GM18507 (cell line): ENCODE data around the gene CARHSP1.
"Not testable (repeated sequence)": the region's sequence is repeated elsewhere in the genome, so short reads cannot be mapped to it uniquely, and the experiment has no call there.

ENCODE experiments used
- DNase-seq: peaks from one replicate; pipeline ENCODE4 v3.0.0; 2011; ENCODE audit warnings: low read depth; ENCODE audit not compliant: insufficient read length; ENCODE audit errors: extremely low spot score
- FAIRE-seq: peaks from 2 replicates; lab custom pipeline; 2011; peaks lifted over from hg19 to GRCh38; lab: Jason Lieb, UNC

The CARHSP1 gene

DNA sequence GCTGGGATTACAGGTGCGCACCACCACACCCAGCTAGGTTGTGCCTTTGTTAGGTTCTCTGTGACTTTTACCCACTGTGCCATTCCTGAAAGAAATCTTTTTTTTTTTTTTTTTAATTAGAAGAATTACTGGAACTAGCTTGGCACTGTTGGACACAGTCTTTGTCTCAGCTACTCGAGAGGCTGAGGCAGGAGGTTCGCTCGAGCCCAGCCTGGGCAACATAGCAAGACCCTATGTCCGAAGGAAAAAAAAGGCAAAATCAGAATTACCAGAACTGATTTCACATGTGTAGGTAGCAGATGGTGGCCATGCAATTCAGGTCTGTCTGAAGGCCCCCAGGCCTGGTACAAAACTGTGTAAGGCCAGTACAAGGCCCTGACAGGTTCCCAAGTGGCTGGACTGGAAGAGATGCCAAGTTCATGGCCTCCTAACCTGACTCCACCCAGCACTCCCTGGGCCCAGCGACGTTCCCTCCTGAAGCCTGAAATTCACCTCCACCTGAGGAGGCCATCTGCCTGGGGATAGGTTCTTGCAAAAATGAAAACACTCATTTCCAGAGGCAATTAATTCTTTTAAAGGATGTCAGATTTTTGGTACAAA is 23.0 kb downstream of the CARHSP1 start:
- no peak for DNase-seq
- FAIRE-seq = no peak

DNA sequence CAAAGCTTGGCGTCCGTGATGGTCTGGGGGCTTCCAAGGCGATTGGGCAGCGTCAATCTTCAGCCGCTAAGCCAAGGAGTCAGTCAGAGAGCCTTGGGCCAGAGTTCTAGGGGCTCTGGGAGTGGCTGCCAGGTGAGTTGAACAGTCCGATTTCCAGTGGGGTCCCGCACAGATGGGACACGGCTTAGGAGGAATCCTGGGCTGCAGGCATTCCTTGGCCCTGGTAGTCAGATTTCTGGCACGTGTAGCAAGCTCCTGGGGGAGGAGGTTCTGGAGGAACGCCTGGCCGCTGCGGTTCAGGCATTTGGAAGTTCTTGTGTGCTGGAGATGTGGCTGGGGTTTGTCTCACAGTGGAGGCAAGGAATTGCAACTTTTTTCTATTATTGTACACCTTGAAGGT is 25.5 kb downstream of the CARHSP1 start:
- FAIRE-seq, DNase-seq: not testable (repeated sequence)

DNA sequence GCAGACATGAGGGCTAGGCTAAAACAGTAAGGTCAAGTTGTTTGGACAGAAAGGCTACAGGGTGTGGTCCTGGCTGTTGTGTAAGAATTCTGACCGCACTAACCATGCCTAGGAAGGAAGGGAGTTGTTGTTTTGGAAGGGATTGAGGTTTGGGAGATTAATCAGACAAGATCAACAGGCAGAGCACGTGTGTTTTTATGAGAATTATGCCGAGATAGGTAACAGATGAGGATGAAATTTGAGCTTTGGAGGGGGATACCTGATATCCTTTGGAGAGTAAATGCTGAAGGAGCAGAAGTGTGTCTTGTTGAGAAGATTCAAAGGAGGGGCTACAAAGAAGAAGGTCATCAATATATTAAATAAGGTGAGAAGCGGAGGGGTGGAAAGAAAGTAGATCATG is 26.8 kb downstream of the CARHSP1 start:
- DNase-seq, FAIRE-seq: not testable (repeated sequence)

DNA sequence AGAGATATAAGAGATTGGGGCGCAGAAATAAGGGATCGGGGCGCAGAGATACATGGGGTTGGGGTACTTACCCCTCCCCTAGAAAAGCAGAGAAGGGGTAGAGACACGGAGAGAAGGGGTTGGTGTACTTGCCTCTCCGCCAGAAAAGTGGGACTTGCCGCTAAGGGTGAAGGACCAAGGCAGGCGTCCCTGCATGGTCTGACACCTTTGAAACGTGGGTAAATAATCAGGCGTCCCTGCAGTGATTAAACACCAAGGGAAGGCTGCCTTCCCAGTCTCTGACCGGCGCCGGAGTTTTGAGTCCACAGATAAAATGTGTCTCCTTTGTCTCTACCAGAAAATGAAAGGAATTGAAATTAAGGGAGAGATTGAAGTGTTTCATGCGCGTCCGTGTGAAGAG is 31.2 kb downstream of the CARHSP1 start:
- DNase-seq, FAIRE-seq: not testable (repeated sequence)

DNA sequence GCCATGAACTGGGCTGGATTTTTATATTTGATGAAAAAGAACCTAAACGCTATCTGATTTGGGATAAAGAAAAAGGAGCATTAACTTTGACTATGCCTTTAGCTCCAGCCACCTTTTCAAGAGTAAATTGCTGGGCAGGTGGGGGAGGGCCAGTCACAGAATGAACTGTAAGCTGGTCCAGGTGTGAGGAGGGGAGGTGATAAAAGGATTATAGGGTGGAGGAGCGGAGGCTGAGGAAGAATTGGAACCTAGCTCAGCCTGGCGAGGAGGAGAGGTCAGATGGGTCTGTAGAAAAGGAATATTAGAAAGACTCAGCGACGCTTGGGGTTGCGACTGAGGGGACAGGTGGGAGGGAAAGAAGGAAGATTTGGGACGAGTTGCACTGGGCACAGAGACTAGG is 32.0 kb downstream of the CARHSP1 start:
- FAIRE-seq, DNase-seq: not testable (repeated sequence)

DNA sequence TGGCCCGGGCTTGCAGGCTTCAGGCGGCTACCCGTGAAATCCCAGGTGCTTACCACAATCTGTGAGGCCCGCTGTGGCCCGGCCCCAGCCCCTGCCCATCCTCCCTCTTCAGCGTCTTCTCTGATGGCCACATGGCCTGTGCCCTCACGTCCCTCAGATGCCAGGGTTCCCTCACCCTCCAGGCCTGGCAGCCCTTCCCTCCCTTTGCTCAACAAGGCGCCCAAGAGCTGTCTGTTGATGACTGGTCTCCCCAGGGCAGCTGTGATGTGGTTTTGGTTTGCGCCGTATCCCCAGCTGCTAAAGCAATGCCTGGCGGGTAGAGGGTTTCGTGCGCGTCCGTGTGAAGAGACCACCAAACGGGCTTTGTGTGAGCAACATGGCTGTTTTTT is 36.1 kb downstream of the CARHSP1 start:
- DNase-seq = no peak
- no peak for FAIRE-seq

DNA sequence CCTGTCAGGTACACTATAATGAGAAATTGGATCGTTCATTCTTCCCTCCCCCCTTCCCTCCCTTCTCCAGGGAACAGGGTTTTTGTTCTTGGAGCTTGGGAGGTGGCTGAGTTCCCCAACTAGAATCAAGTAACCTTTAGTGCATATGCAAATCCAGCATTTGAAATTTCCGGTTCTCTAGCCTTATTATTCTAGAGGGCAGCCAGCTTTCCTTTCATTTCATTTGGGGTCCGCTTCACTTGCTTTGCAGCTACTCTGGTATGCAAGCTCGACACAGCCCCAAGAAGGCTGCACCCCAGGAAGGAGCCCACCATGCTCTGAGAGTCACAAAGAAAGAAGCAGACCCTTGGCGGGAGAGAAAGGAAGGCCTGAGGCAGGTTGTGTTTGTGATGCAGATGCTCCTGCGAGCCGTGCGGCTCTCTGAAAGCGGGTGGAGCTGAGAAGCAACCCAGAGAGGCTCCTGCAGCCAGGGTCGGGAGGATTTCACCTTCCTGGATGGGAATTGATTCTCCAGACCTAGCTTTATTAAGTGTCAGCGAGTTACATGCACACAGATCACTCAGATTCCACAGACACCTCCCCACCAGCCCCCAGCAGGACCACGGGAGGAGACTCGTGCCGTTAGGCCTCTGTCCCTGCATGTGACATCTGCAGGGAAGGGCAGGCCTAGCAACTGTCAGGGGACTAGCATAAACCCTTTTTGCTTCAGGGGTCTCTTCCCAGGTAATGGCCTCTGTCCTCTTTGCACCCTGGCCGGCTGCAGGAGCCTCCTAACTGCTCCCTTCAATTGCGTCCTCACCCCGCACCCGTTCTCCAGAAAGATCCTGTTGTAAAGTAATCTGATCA is 36.7 kb downstream of the CARHSP1 start:
- DNase-seq = no peak
- FAIRE-seq = no peak

DNA sequence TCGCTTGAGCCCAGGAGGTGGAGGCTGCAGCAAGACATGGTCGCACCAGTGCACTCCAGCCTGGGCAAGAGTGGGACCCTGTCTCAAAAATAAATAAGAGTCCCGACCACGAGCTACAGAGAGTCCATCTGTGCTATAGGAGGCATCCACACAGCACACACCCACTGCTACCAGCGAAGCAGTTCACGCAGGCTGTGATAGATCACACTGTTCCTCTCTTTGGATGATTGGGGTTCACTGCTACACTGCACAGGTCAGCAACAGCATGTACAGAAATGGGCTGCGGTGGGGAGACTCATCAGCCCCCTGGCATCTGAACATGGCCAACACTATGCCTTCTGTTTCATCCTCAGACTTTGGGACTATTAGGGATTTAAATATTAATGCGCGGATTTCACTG is 37.4 kb downstream of the CARHSP1 start:
- FAIRE-seq (no peak), DNase-seq (no peak)

DNA sequence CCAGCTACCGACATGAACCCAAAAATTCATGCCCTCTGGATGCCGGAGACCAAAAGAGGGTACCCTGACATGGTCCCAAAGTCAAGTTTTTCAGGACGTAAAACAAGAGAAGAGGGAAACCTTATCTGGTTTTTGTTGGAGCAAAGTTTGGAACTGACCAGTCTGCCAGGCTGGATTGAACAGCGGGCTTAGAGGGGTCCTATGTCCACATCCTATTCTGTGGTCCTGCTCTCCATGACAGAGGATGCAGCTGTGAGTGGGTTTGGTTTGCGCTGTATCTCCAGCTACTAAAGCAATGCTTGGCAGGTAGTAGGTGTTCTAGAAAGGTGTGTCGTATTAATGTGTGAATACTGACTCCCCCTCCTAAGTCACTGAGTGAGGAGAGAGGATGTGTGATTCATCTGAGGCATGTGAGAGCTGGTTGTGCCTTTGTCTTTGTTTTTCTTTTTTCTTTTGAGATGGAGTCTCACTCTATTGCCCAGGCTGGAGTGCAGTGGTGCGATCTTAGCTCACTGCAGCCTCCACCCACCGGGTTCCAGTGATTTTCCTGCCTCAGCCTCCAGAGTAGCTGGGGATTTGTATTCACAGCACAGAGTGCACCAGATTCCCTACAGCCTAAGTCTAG is 40.2 kb downstream of the CARHSP1 start:
- DNase-seq (no peak), FAIRE-seq (no peak)

DNA sequence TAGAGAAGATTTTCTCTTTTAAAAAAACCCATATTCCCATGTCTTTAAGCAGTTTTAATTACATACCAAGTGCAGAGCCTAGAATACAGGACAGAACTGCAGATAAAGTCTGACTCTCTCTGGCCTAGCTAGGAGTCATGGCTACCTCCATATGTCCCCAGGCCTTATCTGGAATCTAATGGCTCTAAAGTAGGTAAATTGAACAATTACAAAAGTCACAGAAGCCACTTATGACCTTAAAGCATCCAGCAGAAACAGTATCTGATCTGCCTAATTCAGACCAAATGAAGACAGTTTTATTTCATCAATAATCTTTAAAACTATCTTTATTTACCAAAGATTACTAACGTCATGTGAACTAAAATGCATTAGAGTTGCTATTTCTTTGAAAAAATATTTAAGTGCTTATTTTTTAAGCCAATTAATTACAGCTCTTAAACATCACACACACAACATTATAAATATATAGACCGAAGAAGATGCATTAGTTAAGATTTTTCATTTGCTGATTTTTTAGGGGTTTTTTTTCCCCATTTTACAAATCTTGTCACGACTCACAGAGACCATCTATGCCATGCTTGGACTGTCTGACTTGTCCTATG is 42.4 kb downstream of the CARHSP1 start:
- DNase-seq = no peak
- no peak for FAIRE-seq

DNA sequence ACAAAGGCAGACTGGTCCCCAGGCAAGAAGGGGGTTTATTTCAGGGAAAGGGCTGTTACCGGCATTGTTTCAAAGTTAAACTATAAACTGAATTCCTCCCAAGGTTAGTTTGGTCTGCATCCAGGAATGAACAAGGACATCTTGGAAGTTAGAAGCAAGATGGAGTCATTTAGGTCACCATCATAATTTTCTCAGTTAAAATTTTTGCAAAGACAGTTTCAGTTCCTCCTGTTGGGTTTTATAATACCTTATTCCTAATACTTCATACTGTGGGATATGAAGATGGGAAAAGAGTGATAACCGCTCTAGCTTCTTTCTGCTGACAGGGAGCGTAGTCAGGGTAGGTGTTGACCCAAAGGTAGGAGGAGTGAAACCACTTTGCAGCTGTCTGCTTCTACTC is 46.4 kb downstream of the CARHSP1 start:
- DNase-seq = no peak
- FAIRE-seq = no peak

DNA sequence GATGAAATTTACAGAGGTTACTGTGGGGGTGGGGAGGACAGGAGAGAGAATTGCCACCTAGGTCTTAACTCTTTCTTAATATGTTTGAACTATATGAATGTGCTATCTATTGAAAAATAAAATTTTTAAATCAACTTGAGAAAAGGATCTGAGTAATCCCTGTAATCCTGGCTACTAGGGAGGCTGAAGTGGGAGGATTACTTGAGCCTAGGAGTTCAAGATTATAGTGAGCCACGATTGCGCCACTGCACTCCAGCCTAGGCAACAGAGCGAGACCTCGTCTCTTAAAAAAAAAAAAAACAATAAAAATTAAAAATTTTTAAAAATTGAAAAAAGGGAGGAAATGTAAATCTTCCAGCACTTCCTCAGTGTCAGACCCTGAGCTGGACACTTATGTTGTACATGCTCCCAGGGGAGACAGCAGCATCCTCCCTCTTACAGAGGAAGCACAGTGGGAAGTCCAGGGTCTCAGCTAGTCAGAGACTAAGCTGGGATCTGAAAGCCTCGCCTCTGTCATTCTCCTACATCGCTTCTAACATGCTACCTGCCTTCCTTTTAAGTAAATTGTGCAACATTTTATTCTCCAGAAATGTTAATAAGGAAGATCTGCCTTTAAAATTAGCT is 49.3 kb downstream of the CARHSP1 start:
- DNase-seq (no peak), FAIRE-seq (no peak)

DNA sequence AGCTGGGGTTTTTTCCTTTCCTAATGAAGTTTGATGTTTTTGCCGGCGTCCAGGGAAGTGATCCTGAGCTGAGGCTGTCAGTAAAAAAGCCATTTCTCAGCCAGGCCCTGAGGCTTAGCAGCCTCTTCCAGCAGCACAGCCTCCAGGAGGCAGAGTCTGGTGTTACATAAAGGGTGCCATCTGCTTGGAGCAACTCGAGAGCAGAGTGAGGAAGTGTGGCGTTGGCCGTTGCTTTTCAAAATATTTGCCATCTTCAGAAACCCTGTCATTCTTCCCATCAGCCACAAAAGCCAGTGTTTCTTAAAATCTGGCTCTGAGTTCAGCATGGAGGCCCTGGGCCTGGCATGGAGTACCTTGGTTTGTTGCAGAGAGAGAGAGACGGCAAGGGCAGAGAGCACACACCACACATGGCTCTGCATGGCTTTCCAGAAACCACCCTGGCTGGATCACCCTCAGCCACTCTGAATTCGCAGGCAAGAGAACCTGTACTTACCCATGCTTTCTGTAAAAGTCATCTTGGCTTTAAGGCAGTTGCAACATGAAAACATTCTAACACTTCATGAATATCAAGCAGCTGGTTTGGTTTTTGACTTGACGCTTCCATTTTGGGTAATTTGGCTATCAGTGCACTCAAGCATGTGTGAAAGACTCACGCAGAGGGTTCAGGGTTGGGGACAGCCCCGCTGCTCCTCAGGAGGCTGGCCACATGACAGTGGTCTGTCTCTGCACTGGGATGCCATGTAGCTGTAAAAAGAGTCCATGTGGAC is 50.1 kb downstream of the CARHSP1 start:
- DNase-seq = peak; percentile 18
- peak; percentile 72 for FAIRE-seq

DNA sequence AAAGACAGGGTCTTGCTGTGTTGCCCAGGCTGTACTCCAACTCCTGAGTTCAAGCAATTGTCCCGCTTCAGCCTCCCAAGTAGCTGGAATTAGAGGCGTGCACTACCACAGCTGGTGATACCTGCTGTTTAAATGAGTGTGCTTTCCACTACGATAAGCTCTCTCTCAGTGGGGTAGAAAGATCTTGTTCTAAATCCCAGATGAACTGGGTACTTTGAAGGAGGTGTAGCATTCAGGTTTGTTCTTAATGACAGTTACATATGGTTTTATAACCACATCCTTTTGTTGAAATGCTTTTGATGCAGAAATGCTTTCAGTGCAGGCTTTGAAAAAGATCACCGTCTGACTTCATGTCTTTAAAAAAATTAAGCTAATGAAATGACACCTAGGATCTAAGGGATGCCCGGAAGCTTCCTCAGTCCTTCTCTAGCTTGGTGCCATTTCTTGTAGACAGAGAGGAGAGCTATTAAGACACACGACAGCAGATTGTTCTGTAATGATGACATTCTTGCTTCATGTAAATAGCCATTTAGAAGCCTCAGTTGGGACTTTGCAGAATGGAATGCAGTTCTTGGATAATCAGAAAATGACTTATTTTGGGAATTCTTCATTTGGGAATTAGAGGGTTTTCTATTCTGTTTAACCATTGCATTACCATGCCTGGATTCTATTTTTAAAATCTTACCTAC is 51.7 kb downstream of the CARHSP1 start:
- FAIRE-seq (no peak), DNase-seq (no peak)

DNA sequence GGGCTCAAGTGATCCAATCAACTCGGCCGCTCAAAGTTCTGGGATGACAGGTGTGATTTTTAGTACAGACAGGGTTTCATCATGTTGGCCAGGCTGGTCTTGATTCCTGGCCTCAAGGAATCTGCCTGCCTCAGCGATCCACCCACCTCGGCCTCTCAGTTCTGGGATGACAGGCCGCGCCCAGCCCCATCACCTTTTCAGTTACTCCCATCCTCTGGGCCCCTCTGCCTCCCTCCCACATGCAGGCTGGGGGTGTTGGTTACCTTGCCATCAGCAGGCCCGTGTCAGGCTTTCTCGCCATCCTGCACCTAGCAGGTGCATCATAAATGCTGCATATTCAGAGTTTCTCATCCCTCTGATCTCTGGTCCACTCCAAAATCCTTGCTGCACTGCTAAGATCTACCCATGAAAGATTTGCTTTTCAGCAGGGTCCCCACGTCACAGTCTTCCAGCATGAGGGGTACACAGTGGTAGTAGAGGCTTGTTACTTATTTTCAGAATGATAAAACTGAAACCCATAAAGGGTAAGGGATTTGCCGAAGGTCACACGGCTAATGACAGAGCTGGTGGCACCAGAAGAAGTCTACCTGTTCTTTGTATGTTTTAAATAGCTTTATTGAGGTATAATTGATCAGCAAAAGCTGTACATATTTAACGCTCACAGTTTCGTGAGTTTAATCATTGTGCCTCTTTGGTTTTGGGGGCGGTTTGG is 54.6 kb downstream of the CARHSP1 start:
- no peak for DNase-seq
- no peak for FAIRE-seq

DNA sequence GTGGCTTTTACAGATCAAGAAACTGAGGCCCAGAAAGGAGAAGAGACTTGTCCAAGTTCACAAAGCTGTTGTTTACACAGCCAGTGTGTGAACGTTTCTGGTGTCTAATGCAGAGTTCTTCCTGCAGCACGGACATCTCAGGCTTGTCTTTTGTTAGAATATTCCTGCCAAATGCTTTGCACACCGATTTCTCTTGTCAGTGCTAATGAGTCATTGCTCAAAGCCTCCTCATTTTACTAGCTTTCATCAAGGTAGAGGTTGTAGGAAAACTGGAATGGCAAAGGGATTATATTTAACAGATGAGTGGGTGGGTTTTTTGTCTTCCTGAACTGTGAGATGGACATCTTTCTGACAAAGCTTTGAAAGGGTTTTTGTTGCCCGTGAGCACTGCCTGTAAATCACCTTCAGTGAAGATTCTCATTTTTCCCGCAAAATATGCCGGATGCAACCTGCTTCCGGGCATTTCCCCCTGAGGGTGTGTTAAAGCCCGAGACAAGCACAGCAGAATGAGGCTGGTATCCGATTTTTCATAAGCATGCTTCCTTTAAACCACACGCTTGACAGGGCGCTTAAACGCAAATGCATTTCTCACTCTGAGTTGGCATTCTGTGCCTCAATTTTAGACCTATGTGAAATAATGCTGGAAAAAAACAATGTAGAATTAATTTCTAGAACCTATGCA is 56.5 kb downstream of the CARHSP1 start:
- FAIRE-seq = no peak
- DNase-seq = no peak

DNA sequence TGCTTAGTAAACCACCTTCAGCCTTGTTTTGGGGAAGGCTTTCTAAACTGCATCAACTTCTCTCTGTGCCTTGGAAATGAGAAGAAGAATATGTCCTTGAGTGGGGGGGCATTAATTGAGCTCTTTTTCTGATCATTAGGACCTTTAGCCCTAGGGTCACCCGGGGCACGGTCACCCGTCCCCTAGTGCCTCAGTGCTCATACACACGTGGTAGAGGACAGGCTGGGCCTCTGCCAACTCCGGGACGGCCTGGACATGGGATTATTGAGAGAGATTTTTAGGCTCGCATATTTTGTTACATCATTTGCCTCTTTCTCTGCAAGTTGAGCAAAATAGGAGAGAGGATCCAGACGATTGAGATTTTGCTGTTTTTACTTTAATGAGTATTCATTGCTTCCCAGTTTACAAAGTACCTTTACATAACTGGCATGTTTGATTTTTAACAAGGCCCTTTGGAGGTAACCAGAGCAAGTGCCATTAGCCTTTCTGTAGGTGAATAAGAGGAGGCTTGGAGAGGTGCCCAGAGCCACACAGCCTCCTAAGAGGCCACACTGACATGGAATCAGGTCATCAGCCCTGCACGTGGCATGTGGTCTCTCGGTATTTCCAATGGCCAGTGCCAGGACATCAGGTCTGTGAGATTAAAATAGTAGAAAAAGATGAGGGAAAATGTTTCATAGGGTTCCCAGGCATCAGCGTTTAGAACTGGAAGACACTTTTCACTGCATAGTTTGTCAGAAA is 60.0 kb downstream of the CARHSP1 start:
- no peak for FAIRE-seq
- DNase-seq = no peak
